Measurements from ENCODE around the gene ST8SIA6.

Gene ST8SIA6

DNA sequence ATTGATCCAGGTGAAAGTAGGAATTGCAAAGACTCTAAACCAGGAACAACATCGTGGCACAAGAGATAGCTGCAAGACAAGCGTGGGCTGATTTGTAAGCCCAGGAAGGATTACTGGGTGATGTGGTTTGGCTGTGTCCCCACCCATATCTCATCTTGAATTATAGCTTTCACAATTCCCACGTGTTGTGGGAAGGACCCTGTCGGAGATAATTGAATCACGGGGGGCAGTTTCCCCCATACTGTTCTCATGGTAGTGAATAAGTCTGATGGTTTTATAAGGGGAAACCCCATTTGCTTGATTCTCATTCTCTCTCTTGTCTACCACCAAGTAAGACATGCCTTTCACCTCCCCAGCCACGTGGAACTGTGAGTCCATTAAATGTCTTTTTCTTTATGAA lies 59.5 kb downstream of the ST8SIA6 start:
- in situ Hi-C loops (cut with MboI; ENCODE audit: low sequenced_read_pairs), result no loop called here

- in situ Hi-C loops (cut with MboI; ENCODE audit: low sequenced_read_pairs), result no loop called here
Measured at GRCh38 chr10:17387861-17388503, 66.4 kb downstream of the ST8SIA6 start.

DNA sequence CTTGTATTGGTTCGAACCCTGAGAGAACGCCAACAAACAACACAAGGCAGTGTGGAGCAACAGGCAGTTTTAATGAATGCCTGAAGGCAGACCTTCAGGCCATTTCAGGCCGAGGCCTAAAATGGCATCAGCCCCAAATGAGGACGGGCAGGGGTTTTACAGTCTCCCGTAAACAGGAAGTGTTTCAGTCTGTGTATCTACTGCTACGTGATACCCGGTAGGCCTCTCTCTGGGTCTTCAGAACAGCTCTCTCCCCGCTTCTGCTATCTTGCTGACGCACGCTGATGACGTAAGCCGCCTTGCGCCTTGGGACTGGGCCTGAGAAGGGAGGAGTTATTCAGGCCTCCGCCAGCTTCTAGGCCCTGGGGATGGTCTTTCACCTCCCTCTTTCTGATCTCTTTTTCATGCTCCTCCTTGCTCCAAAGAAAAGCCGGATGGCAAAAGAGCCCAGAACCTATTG lies 67.7 kb downstream of the ST8SIA6 start:
- in situ Hi-C loops (cut with MboI; ENCODE audit: low sequenced_read_pairs), result no loop called here

- in situ Hi-C loops (cut with MboI; ENCODE audit: low sequenced_read_pairs), result no loop called here
Measured at GRCh38 chr10:17386021-17386420, 68.4 kb downstream of the ST8SIA6 start.

DNA sequence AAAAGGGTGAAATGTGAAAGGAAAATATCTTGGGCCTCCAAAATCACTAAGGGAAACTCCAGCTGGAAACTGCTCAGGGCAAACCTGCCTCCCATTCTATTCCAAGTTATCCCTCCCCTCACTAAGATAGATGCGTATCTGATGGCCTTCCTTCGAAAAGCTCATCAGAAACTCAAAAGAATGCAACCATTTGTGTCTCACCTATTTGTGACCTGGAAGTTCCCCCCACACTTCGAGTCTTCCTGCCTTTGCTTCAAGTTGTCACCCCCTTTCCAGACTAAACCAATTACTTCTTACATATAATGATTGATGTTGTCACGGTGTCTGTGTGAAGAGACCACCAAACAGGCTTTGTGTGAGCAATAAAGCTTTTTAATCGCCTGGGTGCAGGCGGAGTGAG lies 69.3 kb downstream of the ST8SIA6 start:
- in situ Hi-C loops (cut with MboI; ENCODE audit: low sequenced_read_pairs), result no loop called here

GRCh38 chr10:17383801-17384555 lies 70.4 kb downstream of the ST8SIA6 start:
- in situ Hi-C loops (cut with MboI; ENCODE audit: low sequenced_read_pairs), result no loop called here

- in situ Hi-C loops (cut with MboI; ENCODE audit: low sequenced_read_pairs), result no loop called here
Measured at GRCh38 chr10:17381502-17382142, 72.8 kb downstream of the ST8SIA6 start.

GRCh38 chr10:17380888-17381287 lies 73.5 kb downstream of the ST8SIA6 start:
- in situ Hi-C loops (cut with MboI; ENCODE audit: low sequenced_read_pairs), result no loop called here

DNA sequence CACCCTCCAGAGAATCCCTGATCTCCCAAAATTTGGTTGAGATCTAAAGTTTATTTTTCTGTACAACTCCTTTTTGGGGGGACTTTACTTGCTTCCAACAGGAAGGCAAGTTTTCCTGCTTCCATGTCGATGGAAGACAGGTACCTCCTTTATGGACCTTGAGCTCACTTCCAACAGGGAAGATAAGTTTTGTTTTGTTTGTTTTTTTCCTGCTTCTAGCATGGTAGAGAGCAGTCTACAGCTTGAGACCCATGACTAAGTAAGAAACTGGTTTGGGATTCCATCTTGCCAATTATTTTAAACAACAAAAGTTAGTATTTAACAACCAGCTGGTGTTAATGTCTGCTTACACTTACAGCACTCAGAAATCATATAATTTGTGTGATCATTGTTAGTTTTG lies 74.4 kb downstream of the ST8SIA6 start:
- in situ Hi-C loops (cut with MboI; ENCODE audit: low sequenced_read_pairs), result no loop called here

DNA sequence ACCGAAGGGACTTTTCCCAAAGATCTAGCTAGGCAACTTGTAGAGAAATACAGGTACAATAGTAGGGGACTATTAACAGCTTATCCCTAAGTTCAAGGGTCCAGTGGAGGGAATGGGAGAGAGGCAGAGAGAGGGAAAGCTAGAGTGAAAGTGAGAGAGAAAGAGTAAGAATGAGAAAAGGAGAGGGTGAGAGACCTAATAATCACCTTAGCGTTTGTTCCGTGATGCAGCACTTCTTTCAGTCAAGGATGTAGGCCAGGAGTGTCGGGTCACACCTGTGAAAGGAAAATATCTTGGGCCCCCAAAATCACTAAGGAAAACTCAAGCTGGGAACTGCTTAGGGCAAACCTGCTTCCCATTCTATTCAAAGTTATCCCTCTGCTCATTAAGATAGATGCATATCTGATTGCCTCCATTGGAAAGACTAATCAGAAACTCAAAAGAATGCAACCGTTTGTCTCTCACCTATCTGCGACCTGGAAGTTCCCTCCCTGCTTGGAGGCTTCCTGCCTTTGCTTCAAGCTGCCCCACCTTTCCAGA lies 75.2 kb downstream of the ST8SIA6 start:
- in situ Hi-C loops (cut with MboI; ENCODE audit: low sequenced_read_pairs), result no loop called here

DNA sequence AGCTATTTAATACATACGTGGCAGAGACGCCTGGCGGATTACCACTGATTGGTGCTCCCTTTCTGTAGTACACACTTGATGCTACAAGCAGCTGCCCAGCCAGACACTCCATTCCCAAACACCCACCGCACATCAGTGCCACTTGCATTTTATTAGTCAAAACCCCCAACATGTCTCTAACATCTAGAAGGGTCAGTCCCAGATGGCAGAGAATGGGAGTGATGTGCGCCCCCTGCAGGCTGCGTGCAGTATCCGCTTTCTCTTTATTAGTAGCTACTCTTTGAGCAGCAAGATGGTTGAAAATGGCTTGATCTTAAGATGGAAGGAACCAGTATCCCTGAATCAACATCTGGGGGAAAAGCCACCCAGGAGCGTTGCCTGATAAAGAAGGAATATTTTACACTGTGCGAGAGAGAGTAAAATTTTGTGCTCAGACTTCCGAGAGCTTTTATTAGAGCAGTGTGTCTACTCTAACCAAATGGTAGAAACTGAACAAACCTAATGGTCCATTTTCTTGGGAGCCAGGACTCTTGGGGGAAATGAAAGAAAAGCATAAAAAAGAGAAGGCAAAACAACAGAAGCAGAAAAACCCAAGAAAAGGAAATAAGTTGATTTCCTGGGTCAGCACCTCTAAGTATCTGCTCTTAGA lies 78.3 kb downstream of the ST8SIA6 start:
- in situ Hi-C loops (cut with MboI; ENCODE audit: low sequenced_read_pairs), result no loop called here

DNA sequence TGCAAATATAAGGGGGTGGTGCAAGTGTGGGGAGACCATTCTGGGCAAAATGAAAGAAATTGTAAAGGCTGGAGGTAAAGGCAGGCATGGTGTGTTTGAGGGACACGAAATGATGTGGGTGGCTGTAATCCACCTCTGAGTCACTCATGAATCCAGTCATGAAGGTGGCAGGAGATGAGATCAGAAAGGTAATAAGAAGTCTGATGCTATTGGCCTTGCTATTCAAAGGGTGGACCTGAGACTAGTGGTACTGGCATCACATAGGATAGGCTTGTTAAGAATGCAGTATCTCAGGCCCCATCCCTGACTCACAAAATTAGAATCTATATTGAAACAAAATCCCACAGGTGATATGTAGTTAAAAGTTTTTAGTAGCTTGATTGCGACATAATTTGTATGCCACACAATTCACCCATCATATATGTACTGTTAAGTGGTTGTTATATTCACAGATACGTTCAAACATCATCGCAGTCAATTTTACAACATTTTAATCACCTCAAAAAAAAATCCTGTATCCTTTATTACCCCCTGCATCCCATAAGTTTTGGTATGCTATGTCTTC lies 85.6 kb downstream of the ST8SIA6 start:
- in situ Hi-C loops (cut with MboI; ENCODE audit: low sequenced_read_pairs), result no loop called here

GRCh38 chr10:17366705-17367104 lies 87.7 kb downstream of the ST8SIA6 start:
- in situ Hi-C loops (cut with MboI; ENCODE audit: low sequenced_read_pairs), result no loop called here

DNA sequence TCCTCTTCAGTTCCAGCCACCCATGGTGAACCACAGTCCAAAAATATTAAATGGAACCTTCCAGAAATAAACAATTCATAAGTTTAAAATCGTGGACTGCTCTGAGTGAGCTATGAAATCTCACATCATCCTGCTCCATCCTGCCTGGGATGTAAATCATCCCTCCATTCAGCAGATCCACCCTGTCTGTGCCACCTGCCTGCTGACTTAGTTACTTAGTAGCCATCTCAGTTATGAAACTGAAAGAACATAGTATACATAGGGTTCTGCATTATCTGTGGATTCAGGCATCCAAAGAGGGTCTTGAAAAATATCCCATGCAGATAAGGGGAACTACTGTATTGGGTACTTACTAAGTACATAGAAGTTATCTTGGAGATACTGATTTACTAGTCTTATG lies 89.0 kb downstream of the ST8SIA6 start:
- in situ Hi-C loops (cut with MboI; ENCODE audit: low sequenced_read_pairs), result no loop called here

DNA sequence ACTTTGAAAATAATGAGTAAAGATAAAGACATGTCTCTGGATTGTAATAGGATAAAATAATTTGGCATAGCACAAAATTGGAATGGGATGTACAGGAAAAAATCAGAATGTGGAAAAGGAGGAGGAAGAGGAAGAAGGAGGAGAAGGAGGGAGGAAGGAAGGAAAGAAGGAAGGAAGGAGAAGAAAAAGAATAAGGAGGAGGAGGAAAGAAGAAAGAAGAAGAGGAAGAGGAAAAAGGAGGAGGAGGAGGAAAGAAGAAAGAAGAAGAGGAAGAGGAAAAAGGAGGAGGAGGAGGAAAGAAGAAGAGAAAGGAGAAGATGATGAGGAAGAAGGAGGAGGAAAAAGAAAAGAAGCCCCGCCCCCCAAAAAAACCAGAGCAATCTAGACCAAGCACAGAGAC lies 95.9 kb downstream of the ST8SIA6 start:
- in situ Hi-C loops (cut with MboI; ENCODE audit: low sequenced_read_pairs), result no loop called here

GRCh38 chr10:17357781-17358180 lies 96.6 kb downstream of the ST8SIA6 start:
- in situ Hi-C loops (cut with MboI; ENCODE audit: low sequenced_read_pairs), result no loop called here

- in situ Hi-C loops (cut with MboI; ENCODE audit: low sequenced_read_pairs), result no loop called here
Measured at GRCh38 chr10:17356820-17357219, 97.6 kb downstream of the ST8SIA6 start.

GRCh38 chr10:17354781-17355180 lies 99.6 kb downstream of the ST8SIA6 start:
- in situ Hi-C loops (cut with MboI; ENCODE audit: low sequenced_read_pairs), result no loop called here

DNA sequence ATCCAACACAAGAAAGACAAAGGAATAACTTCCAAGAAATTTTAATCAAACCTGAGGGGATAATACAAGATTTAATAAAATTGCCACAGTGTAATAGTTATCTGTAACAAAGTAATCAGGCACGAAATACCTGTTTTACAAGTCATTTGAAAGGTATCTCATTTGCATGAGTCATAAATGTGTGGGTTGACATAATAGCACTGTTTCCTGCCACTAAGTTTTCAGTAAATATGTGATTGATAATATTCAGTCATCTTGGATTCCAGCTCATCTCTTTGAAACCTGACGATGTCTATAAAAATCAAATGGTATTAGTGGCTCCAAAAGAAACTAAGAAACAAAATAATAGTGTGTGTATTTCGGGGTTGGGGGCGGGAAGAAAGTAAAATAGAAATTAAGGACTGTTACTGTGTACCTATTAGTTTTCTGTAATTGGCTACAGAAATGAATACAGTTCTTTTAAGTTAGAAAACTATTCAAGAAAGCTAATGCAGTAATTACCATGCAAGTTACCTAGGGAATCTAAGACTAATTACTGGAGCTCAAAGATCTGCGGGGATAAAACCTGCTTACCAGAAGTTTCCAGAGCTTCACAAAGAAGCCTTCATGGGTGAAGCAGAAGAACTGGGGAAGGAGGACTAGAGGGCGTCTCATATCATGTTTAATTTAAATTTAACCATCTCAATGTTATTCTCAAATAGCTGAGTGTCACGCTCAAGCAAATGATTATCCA lies 100.7 kb downstream of the ST8SIA6 start:
- in situ Hi-C loops (cut with MboI; ENCODE audit: low sequenced_read_pairs), result no loop called here

DNA sequence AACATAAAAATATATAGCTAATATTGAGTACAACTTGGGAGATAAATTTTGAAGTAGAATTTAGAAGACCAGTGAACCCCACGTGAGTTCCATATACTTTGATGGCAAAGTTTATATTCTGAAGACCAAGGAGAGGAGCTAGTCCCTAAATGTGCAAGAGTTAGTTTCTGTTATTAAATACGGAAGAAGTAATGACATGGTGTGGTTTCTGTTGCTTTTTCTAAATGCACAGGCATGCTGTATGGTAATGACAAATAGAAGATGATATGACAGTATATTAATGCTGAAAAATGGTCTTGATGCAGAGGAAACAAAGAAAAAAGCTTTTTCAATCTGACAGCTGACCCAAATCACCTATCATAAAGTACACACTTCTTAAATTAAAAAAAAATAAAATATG lies 101.8 kb downstream of the ST8SIA6 start:
- in situ Hi-C loops (cut with MboI; ENCODE audit: low sequenced_read_pairs), result no loop called here
